Stimulated activated CD8-positive, alpha-beta memory T cell treated with anti-CD3 and anti-CD28 coated beads, Interleukin-15, amount 100 ng/mL, for 24 hours (primary cell): ENCODE results near the gene CES5A.
"Not testable (repeated sequence)": the region's sequence is repeated elsewhere in the genome, so short reads cannot be mapped to it uniquely, and the experiment has no call there.

Experiments
- DNase-seq: peaks from one replicate; pipeline ENCODE4 v3.0.0-alpha.2; 2020; ENCODE audit warnings: low read depth

Gene CES5A

GRCh38 chr16:55829232-55829631 lies 45.9 kb downstream of the CES5A start:
- DNase-seq = not testable (repeated sequence)

- no peak for DNase-seq
Observed at GRCh38 chr16:55828680-55829079, 46.5 kb downstream of the CES5A start.

- no peak for DNase-seq
Observed at GRCh38 chr16:55825115-55825728, 50.0 kb downstream of the CES5A start.

- no peak for DNase-seq
Observed at GRCh38 chr16:55824473-55825000, 50.6 kb downstream of the CES5A start.

GRCh38 chr16:55822280-55822810 lies 52.8 kb downstream of the CES5A start:
- no peak for DNase-seq

GRCh38 chr16:55821210-55821609 lies 54.0 kb downstream of the CES5A start:
- no peak for DNase-seq

GRCh38 chr16:55820615-55821014 lies 54.6 kb downstream of the CES5A start:
- no peak for DNase-seq

- DNase-seq = no peak
Observed at GRCh38 chr16:55817236-55817912, 57.8 kb downstream of the CES5A start.

- DNase-seq = not testable (repeated sequence)
Observed at GRCh38 chr16:55816222-55816621, 59.0 kb downstream of the CES5A start.

- DNase-seq = no peak
Observed at GRCh38 chr16:55815320-55815719, 59.9 kb downstream of the CES5A start.

GRCh38 chr16:55814174-55814573 lies 61.0 kb downstream of the CES5A start:
- DNase-seq = not testable (repeated sequence)

GRCh38 chr16:55813730-55814129 lies 61.4 kb downstream of the CES5A start:
- DNase-seq = not testable (repeated sequence)

GRCh38 chr16:55812951-55813350 lies 62.2 kb downstream of the CES5A start:
- no peak for DNase-seq

GRCh38 chr16:55811811-55812210 lies 63.4 kb downstream of the CES5A start:
- no peak for DNase-seq

GRCh38 chr16:55810451-55810961 lies 64.7 kb downstream of the CES5A start:
- no peak for DNase-seq

- no peak for DNase-seq
Observed at GRCh38 chr16:55809851-55810250, 65.3 kb downstream of the CES5A start.

- no peak for DNase-seq
Observed at GRCh38 chr16:55809386-55809785, 65.8 kb downstream of the CES5A start.

GRCh38 chr16:55808286-55808685 lies 66.9 kb downstream of the CES5A start:
- DNase-seq = not testable (repeated sequence)

- DNase-seq = not testable (repeated sequence)
Observed at GRCh38 chr16:55805104-55805503, 70.1 kb downstream of the CES5A start.

- not testable (repeated sequence) for DNase-seq
Observed at GRCh38 chr16:55803681-55804080, 71.5 kb downstream of the CES5A start.
